Measurements from ENCODE around the gene RTL5. TPM values are rescaled to one million over a fixed set of nuclear protein-coding genes. Genes with fewer than 3 reads are reported as not detected.

RTL5 gene
- total and polyA plus RNA-seq, 2 experiments from 2014 or later, result 0.31 to 0.94 TPM

GRCh38 chrX:72083291-72083690 lies 48.4 kb downstream of the RTL5 start:
- Mint-ChIP-seq H3K4me1 (peaks cover 21% of the 10 kb centered on the region), H3K27ac (no peak overlapping the region), H3K27me3 (ENCODE audit: insufficient read depth, low read depth, poor library complexity) (peaks cover 4% of the 10 kb centered on the region), H3K4me3 (no peak overlapping the region), H3K36me3 (ENCODE audit: low read depth) (no peaks in the 10 kb centered on the region), H3K9me3 (no peaks in the 10 kb centered on the region)
- no peaks in the 10 kb centered on the region for H3K79me2 ChIP-seq (replicated peaks; ENCODE audit: insufficient read depth)
- no peak overlapping the region for H3K27ac ChIP-seq (ENCODE audit: low read depth)
- no peaks in the 10 kb centered on the region for H3K4me1 ChIP-seq (ENCODE audit: insufficient read depth)
- no peaks in the 10 kb centered on the region for H3K27me3 ChIP-seq (ENCODE audit: insufficient read depth)
- no peak overlapping the region for H2AFZ ChIP-seq
- no peak overlapping the region for H3K4me3 ChIP-seq
- no peak for ATAC-seq
- DNase-seq (ENCODE audit: low spot score), result no peak
- H4K20me1 ChIP-seq (replicated peaks; ENCODE audit: insufficient read depth), result no peaks in the 10 kb centered on the region
- H3K4me2 ChIP-seq, result no peak overlapping the region
- TF ChIP-seq CTCF (conservative IDR thresholded peaks at IDR 0.05; ENCODE audit: low read depth in 2 of 2), result no peak
- no peak for TF ChIP-seq ZNF331 (CRISPR knock-in tag; IDR thresholded peaks at IDR 0.05; ENCODE audit: low read depth)
- no peak for TF ChIP-seq POLR2AphosphoS5 (IDR thresholded peaks at IDR 0.05; ENCODE audit: low read depth)
- TF ChIP-seq STAT1 (IDR thresholded peaks at IDR 0.05; ENCODE audit: unreplicated experiment), result no peak
- no peak for TF ChIP-seq REST (IDR thresholded peaks at IDR 0.05; ENCODE audit: unreplicated experiment)
- TF ChIP-seq ETS1 (IDR thresholded peaks at IDR 0.05), result no peak
- TF ChIP-seq CREB1 (CRISPR knock-in tag; IDR thresholded peaks at IDR 0.05; ENCODE audit: low read depth), result no peak
- no peak for TF ChIP-seq EZH2phosphoT487 (IDR thresholded peaks at IDR 0.05; ENCODE audit: unreplicated experiment)
- TF ChIP-seq ZNF462 (CRISPR knock-in tag; IDR thresholded peaks at IDR 0.05), result no peak
- no peak for TF ChIP-seq JUNB (IDR thresholded peaks at IDR 0.05; ENCODE audit: unreplicated experiment)
- TF ChIP-seq EZH2 (IDR thresholded peaks at IDR 0.05; ENCODE audit: low read depth, unreplicated experiment), result no peak
- TF ChIP-seq NANOG (IDR thresholded peaks at IDR 0.05; ENCODE audit: borderline replicate concordance), result no peak
- no peak for TF ChIP-seq ZNF114 (CRISPR knock-in tag; IDR thresholded peaks at IDR 0.05)
- no peaks in the 10 kb centered on the region for H3K9me2 ChIP-seq (ENCODE audit: insufficient read depth)
- no peaks in the 10 kb centered on the region for H3F3A ChIP-seq (replicated peaks; ENCODE audit: low read depth)
- H3K36me3 ChIP-seq (ENCODE audit: insufficient read depth), result no peaks in the 10 kb centered on the region

All from GM23338 (cell line).